Gastroesophageal sphincter (tissue), 3 donors: ENCODE data around the gene ACSF3.

Source experiments
- CTCF ChIP-seq, 4 experiments: fragments of 200-600 bp in 2 of 4; fragments of 450-650 bp in 2 of 4; sonication (generic) in 1 of 4; IDR thresholded peaks; one replicate each; pipeline ENCODE4 v1.5.1; 2017 to 2019; ENCODE audit warnings: antibody characterized with exemption in 4 of 4, mild to moderate bottlenecking in 2 of 4, moderate library complexity in 2 of 4
- POLR2A ChIP-seq, 2 donors: fragments of 450-650 bp; IDR thresholded peaks; one replicate each; pipeline ENCODE4 v1.6.1; 2017; ENCODE audit warnings: antibody characterized with exemption in 2 of 2, mild to moderate bottlenecking in 2 of 2, moderate library complexity in 1 of 2

DNA sequence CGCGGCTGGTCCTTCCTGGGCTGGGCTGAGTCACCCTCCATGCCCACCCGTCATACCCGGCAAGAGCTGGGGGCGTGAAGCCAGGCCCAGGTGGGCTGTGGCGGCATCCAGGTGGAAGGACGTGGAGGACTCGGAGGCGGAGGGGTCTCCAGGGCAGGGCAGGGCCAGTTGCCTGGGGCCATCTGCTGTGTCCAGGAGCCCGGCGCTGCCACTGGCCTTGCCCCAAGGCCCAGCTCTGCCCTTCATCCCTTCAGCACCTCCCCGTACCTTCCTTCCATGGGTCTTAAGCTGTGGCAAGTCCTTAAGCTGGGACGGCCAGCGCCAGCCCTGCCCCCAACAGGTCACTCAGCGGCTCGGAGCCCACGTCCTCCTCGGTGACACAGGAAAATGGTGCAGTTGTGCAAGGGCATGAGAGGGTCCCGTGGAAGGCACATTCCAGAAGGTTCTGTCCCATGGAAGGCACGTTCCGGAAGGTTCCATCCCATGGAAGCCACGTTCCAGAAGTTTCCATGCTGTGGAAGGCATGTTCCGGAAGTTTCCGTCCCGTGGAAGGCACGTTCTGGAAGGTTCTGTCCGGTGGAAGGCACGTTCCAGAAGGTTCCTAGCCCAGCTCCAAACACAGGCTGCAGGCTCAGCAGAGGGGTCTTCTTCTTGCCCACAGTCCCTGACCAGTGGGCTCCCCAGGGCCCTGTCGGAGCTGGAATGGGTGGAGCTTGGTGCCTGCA is 67.5 kb downstream of the ACSF3 start:
- TF ChIP-seq CTCF (IDR thresholded peaks at IDR 0.05) (no peak), POLR2A (IDR thresholded peaks at IDR 0.05) (no peak)
